ENCODE measurements around the gene SCN1B. TPM values are rescaled to one million over a fixed set of nuclear protein-coding genes. Genes with fewer than 3 reads are reported as not detected.

Gene SCN1B
- total and polyA plus RNA-seq, 10 of the 15 experiments (the other 5 are each of a cell fraction or from before 2014, with no cell fraction given): 0.04 to 0.54 (median 0.11) TPM; not detected in 3

DNA sequence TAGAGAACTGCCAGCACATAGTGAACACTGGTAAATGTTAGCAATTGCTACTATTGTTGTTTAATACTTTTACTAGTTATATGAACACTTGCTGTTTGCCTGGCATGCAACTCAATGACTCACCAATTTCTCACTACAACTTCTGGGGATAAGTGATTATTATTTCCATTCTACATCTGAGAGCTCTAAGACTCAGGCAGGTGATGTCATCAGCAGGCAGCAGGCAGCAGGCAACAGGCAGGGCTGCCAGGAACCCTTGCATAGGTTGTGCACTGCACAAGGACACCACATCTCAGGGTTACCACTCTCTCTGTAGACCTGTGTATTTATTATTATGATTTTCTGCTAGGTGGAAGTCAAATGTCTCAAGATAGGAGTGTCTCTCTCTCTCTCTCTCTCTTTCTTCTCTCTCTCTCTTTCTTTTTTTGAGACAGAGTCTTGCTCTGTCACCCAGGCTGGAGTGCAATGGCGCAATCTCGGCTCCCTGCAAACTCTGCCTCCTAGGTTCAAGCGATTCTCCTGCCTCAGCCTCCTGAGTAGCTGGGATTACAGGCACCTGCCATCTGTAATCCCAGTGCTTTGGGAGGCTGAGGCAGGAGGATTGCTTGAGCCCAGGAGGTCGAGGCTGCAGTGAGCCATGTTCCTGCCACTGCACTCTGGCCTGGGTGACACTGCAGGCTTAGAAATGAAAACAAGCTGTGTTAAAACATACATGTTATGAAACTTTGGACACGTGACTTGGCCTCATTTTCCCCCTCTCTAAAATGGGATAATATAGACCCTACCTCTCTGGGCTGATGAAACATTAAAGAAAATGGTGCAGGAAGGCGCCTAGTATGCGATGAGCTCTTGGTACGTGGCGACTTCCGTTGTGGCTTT is 33.9 kb downstream of the SCN1B start (continued):
- no peak for TF ChIP-seq BACH1 (IDR thresholded peaks at IDR 0.05; ENCODE audit: borderline replicate concordance)

DNA sequence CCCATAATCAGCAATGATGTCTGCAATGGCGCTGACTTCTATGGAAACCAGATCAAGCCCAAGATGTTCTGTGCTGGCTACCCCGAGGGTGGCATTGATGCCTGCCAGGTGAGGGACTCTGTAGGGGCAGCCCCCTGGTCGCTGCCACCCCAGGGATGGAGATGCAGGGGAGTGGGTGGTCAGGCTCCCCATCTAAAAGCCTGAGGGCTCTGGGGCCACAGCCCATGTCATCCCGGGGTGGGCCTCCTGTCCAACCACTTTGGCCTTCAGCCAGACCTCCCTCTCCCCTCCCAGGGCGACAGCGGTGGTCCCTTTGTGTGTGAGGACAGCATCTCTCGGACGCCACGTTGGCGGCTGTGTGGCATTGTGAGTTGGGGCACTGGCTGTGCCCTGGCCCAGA is 35.3 kb downstream of the SCN1B start:
- no TSS peak for BruUV-seq (replicated peaks)
- Histone ChIP-seq H3K27ac (ENCODE audit: control insufficient read depth, insufficient read depth) (no peak overlapping the region), H3K9ac (ENCODE audit: control insufficient read depth, insufficient read depth, low read length) (no peak overlapping the region), H3K36me3 (ENCODE audit: control insufficient read depth in 2 of 2, insufficient read depth in 2 of 2, low read length in 1 of 2) (no peaks in the 10 kb centered on the region), H3K9me3 (replicated peaks; ENCODE audit: control insufficient read depth, insufficient read depth, low read length) (no peaks in the 10 kb centered on the region; the same call in 2 of the 3 replicates), H3K4me3 (no peak overlapping the region), H3K4me2 (ENCODE audit: control insufficient read depth, insufficient read depth) (no peak overlapping the region), H3K4me1 (ENCODE audit: control insufficient read depth, insufficient read depth, low read length) (peaks cover 4% of the 10 kb centered on the region; the same call in 1 of the 2 replicates), H4K20me1 (ENCODE audit: control insufficient read depth, insufficient read depth) (no peaks in the 10 kb centered on the region), H3K27me3 (replicated peaks in 1 of 2; ENCODE audit: control insufficient read depth in 2 of 2, insufficient read depth in 2 of 2, low read length in 1 of 2) (no peaks in the 10 kb centered on the region), H3K79me2 (ENCODE audit: control insufficient read depth, insufficient read depth, low read length) (no peaks in the 10 kb centered on the region), H2AFZ (ENCODE audit: control insufficient read depth, low read depth, low read length) (no peak overlapping the region)
- ATAC-seq (no peak), FAIRE-seq (no peak), DNase-seq (ENCODE audit: low read depth, low spot score) (no peak)
- intact Hi-C loops (cut with micrococcal nuclease; ENCODE audit: unreplicated experiment): no loop called here
- TF ChIP-seq CREM (IDR thresholded peaks at IDR 0.05; ENCODE audit: low read depth) (no peak), JUND (IDR thresholded peaks at IDR 0.05; ENCODE audit: low read depth, low read length) (no peak), TBL1XR1 (IDR thresholded peaks at IDR 0.05; ENCODE audit: low read depth, low read length) (no peak), SIX5 (IDR thresholded peaks at IDR 0.05; ENCODE audit: low read depth, low read length, severe bottlenecking) (no peak), BACH1 (IDR thresholded peaks at IDR 0.05; ENCODE audit: borderline replicate concordance) (no peak), IKZF2 (IDR thresholded peaks at IDR 0.05) (no peak), RBBP5 (conservative IDR thresholded peaks at IDR 0.05) (no peak), MEF2A (IDR thresholded peaks at IDR 0.05; ENCODE audit: insufficient read depth, low read depth, low read length) (no peak), SPI1 (IDR thresholded peaks at IDR 0.05; ENCODE audit: borderline replicate concordance, insufficient read depth, low read depth, low read length) (no peak), ZNF274 (IDR thresholded peaks at IDR 0.05; ENCODE audit: insufficient read depth, insufficient read length) (no peak)
- TF ChIP-seq, protein P1, sequence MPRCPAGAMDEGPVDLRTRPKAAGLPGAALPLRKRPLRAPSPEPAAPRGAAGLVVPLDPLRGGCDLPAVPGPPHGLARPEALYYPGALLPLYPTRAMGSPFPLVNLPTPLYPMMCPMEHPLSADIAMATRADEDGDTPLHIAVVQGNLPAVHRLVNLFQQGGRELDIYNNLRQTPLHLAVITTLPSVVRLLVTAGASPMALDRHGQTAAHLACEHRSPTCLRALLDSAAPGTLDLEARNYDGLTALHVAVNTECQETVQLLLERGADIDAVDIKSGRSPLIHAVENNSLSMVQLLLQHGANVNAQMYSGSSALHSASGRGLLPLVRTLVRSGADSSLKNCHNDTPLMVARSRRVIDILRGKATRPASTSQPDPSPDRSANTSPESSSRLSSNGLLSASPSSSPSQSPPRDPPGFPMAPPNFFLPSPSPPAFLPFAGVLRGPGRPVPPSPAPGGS (IDR thresholded peaks at IDR 0.05; ENCODE audit: borderline replicate concordance, insufficient read depth, low read depth, low read length, poor library complexity, severe bottlenecking): no peak
- TF ChIP-seq, protein P2, sequence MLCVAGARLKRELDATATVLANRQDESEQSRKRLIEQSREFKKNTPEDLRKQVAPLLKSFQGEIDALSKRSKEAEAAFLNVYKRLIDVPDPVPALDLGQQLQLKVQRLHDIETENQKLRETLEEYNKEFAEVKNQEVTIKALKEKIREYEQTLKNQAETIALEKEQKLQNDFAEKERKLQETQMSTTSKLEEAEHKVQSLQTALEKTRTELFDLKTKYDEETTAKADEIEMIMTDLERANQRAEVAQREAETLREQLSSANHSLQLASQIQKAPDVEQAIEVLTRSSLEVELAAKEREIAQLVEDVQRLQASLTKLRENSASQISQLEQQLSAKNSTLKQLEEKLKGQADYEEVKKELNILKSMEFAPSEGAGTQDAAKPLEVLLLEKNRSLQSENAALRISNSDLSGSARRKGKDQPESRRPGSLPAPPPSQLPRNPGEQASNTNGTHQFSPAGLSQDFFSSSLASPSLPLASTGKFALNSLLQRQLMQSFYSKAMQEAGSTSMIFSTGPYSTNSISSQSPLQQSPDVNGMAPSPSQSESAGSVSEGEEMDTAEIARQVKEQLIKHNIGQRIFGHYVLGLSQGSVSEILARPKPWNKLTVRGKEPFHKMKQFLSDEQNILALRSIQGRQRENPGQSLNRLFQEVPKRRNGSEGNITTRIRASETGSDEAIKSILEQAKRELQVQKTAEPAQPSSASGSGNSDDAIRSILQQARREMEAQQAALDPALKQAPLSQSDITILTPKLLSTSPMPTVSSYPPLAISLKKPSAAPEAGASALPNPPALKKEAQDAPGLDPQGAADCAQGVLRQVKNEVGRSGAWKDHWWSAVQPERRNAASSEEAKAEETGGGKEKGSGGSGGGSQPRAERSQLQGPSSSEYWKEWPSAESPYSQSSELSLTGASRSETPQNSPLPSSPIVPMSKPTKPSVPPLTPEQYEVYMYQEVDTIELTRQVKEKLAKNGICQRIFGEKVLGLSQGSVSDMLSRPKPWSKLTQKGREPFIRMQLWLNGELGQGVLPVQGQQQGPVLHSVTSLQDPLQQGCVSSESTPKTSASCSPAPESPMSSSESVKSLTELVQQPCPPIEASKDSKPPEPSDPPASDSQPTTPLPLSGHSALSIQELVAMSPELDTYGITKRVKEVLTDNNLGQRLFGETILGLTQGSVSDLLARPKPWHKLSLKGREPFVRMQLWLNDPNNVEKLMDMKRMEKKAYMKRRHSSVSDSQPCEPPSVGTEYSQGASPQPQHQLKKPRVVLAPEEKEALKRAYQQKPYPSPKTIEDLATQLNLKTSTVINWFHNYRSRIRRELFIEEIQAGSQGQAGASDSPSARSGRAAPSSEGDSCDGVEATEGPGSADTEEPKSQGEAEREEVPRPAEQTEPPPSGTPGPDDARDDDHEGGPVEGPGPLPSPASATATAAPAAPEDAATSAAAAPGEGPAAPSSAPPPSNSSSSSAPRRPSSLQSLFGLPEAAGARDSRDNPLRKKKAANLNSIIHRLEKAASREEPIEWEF (IDR thresholded peaks at IDR 0.05; ENCODE audit: insufficient replicate concordance, low read depth, low read length): no peak
- TF ChIP-seq, protein P3, sequence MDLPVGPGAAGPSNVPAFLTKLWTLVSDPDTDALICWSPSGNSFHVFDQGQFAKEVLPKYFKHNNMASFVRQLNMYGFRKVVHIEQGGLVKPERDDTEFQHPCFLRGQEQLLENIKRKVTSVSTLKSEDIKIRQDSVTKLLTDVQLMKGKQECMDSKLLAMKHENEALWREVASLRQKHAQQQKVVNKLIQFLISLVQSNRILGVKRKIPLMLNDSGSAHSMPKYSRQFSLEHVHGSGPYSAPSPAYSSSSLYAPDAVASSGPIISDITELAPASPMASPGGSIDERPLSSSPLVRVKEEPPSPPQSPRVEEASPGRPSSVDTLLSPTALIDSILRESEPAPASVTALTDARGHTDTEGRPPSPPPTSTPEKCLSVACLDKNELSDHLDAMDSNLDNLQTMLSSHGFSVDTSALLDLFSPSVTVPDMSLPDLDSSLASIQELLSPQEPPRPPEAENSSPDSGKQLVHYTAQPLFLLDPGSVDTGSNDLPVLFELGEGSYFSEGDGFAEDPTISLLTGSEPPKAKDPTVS (IDR thresholded peaks at IDR 0.05; ENCODE audit: low read depth, low read length): no peak
- ChIA-PET SMC1A (ENCODE audit: uncharacterized antibody, unreplicated experiment) (no interaction called here), POLR2A (no interaction called here), CTCF (interaction anchor here (2.3 to 3.6 kb wide), 4 partner anchors 17 to 26 kb away, joined by 7 to 66 read pairs (median 37); no protein-coding TSS in a partner anchor), RAD21 (ENCODE audit: unreplicated experiment) (interaction anchor here (2.6 kb wide), 1 partner anchor 21 kb away, joined by 26 read pairs; no protein-coding TSS in a partner anchor)
- in situ Hi-C loops (cut with MboI): loop anchor here (5.0 kb wide), 1 partner anchor 72 kb away; the partner anchor contains the start of genes FXYD1 and LGI4
- WGBS (ENCODE audit: insufficient coverage, insufficient replicate concordance, low lambda C conversion rate, missing lambda C conversion rate): 62% methylated on average over 10 of the region's 10 CpGs
